ENCODE measurements around the gene CHML. TPM values are rescaled to one million over a fixed set of nuclear protein-coding genes. Genes with fewer than 3 reads are reported as not detected.

The CHML gene
- total RNA-seq, 4 donors from 2014 or later: 4.2 to 9.0 (median 6.3) TPM

GRCh38 chr1:241615043-241615974 lies 24.9 kb downstream of the CHML start:
- H3K4me1 ChIP-seq: peaks cover 0 to 9% (median 0%) of the 10 kb centered on the region in 3 donors
- H3K27me3 ChIP-seq: no peaks in the 10 kb centered on the region
- TF ChIP-seq, protein P1, sequence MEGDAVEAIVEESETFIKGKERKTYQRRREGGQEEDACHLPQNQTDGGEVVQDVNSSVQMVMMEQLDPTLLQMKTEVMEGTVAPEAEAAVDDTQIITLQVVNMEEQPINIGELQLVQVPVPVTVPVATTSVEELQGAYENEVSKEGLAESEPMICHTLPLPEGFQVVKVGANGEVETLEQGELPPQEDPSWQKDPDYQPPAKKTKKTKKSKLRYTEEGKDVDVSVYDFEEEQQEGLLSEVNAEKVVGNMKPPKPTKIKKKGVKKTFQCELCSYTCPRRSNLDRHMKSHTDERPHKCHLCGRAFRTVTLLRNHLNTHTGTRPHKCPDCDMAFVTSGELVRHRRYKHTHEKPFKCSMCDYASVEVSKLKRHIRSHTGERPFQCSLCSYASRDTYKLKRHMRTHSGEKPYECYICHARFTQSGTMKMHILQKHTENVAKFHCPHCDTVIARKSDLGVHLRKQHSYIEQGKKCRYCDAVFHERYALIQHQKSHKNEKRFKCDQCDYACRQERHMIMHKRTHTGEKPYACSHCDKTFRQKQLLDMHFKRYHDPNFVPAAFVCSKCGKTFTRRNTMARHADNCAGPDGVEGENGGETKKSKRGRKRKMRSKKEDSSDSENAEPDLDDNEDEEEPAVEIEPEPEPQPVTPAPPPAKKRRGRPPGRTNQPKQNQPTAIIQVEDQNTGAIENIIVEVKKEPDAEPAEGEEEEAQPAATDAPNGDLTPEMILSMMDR (IDR thresholded peaks at IDR 0.05): no peak
- TF ChIP-seq POLR2A (IDR thresholded peaks at IDR 0.05): no peak
- intact Hi-C loops (cut with DNase I): loop anchor here (10.0 kb wide), 1 partner anchor 369 kb away; no protein-coding TSS in a partner anchor
- 79 to 85% methylated on average over 7 of the region's 8 CpGs for WGBS, 2 donors
- DNase-seq: no peak
- H3K9me3 ChIP-seq: no peaks in the 10 kb centered on the region
- H3K4me3 ChIP-seq: no peak overlapping the region
- no peaks in the 10 kb centered on the region for H3K36me3 ChIP-seq
- no peak overlapping the region for H3K27ac ChIP-seq

GRCh38 chr1:241614572-241614971 lies 25.6 kb downstream of the CHML start:
- no peak overlapping the region for H3K4me3 ChIP-seq
- H3K4me1 ChIP-seq: peaks cover 0 to 16% (median 0%) of the 10 kb centered on the region in 3 donors
- DNase-seq: no peak
- WGBS, 2 donors: 54 to 72% methylated on average over 4 of the region's 4 CpGs
- no peaks in the 10 kb centered on the region for H3K27me3 ChIP-seq
- no peaks in the 10 kb centered on the region for H3K9me3 ChIP-seq
- no peaks in the 10 kb centered on the region for H3K36me3 ChIP-seq
- no peak overlapping the region for H3K27ac ChIP-seq
- intact Hi-C loops (cut with DNase I): loop anchor here (10.0 kb wide), 1 partner anchor 370 kb away; no protein-coding TSS in a partner anchor
- TF ChIP-seq POLR2A (IDR thresholded peaks at IDR 0.05): no peak
- TF ChIP-seq, protein P1 (IDR thresholded peaks at IDR 0.05): no peak

DNA sequence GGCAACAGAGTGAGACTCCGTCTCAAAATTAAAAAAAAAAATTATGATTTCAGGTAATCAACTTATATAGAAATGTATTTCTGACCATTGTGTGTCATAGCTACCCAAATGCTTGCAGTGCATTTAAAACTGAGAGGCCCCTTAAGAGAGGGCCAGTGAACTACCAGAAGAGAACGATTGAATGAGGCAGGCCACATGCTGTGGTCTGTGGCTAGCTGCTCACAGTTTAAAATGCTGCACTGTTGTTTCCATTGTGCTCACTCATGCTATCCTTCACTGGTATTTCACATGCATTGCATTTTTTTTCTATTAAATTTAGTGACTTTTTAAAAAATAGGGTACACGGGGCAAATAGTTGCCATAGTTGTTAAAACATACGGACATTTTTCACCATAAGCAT lies 26.0 kb downstream of the CHML start:
- intact Hi-C loops (cut with DNase I): loop anchor here (10.0 kb wide), 1 partner anchor 371 kb away; no protein-coding TSS in a partner anchor
- DNase-seq: no peak
- Histone ChIP-seq H3K27ac (no peak overlapping the region), H3K36me3 (no peaks in the 10 kb centered on the region), H3K9me3 (no peaks in the 10 kb centered on the region), H3K4me1 (peaks cover 0 to 19% (median 0%) of the 10 kb centered on the region in 3 donors), H3K27me3 (no peaks in the 10 kb centered on the region), H3K4me3 (no peak overlapping the region)
- TF ChIP-seq, protein P1 (IDR thresholded peaks at IDR 0.05): no peak
- TF ChIP-seq POLR2A (IDR thresholded peaks at IDR 0.05): no peak
- WGBS, 2 donors: 89 to 90% methylated on average over 4 of the region's 4 CpGs

GRCh38 chr1:241612533-241613477 lies 27.4 kb downstream of the CHML start:
- Histone ChIP-seq H3K4me3 (no peak overlapping the region), H3K27me3 (no peaks in the 10 kb centered on the region), H3K9me3 (no peaks in the 10 kb centered on the region), H3K27ac (no peak overlapping the region), H3K4me1 (peaks cover 0 to 30% (median 0%) of the 10 kb centered on the region in 3 donors), H3K36me3 (no peaks in the 10 kb centered on the region)
- 62% methylated on average over 9 of the region's 9 CpGs for WGBS, 2 donors
- TF ChIP-seq POLR2A (IDR thresholded peaks at IDR 0.05): no peak
- TF ChIP-seq, protein P1 (IDR thresholded peaks at IDR 0.05): no peak
- intact Hi-C loops (cut with DNase I): loop anchor here (10.0 kb wide), 1 partner anchor 372 kb away; no protein-coding TSS in a partner anchor
- no peak for DNase-seq

Data from esophagus squamous epithelium (tissue), 5 donors.